Loucy (cell line): Measurements from ENCODE around the gene KY.

Experiments
- CTCF ChIP-seq: fragments of 200-600 bp; sonication (generic); conservative IDR thresholded peaks from 2 replicates; pipeline ENCODE4 v1.5.1; 2014; ENCODE audit warnings: mild to moderate bottlenecking, antibody characterized with exemption, low read length
- EZH2phosphoT487 ChIP-seq: fragments of 200-600 bp; IDR thresholded peaks from 2 replicates; pipeline ENCODE4 v1.6.1; 2018; ENCODE audit warnings: antibody characterized with exemption, mild to moderate bottlenecking, moderate library complexity, borderline replicate concordance

- TF ChIP-seq CTCF (no peak), EZH2phosphoT487 (no peak)
Observed at GRCh38 chr3:134607054-134608022, 43.5 kb downstream of the KY start.
